Neural cell (in vitro differentiated cells): ENCODE results near the gene INSR. TPM values are rescaled to one million over a fixed set of nuclear protein-coding genes. Genes with fewer than 3 reads are reported as not detected.
"Not testable (repeated sequence)": the region's sequence is repeated elsewhere in the genome, so short reads cannot be mapped to it uniquely, and the experiment has no call there.

Source experiments
- H2AFZ ChIP-seq: fragments of 200-600, 300-800 bp; sonication (generic), shearing (Covaris generic); 2 replicates; pipeline ENCODE4 v1.6.0; 2014; ENCODE audit warnings: low read depth, mild to moderate bottlenecking, antibody characterized with exemption, low read length, moderate library complexity
- H3F3A ChIP-seq: fragments of 200-600 bp; shearing (Covaris generic); 2 replicates; pipeline ENCODE4 v1.6.1; 2016; ENCODE audit warnings: mild to moderate bottlenecking, moderate library complexity, mixed read lengths, antibody characterized with exemption, low read length; ENCODE audit not compliant: insufficient read depth, poor library complexity, severe bottlenecking
- H3K27ac ChIP-seq: fragments of 200-600, 300-800 bp; sonication (generic), shearing (Covaris generic); 2 replicates; pipeline ENCODE4 v1.5.1; 2014; ENCODE audit warnings: mild to moderate bottlenecking, low read length, moderate library complexity
- H3K27me3 ChIP-seq: fragments of 300-800, 200-600 bp; sonication (generic), shearing (Covaris generic); 2 replicates; pipeline ENCODE4 v1.6.0; 2014; ENCODE audit warnings: mild to moderate bottlenecking, low read depth, low read length, moderate library complexity; ENCODE audit not compliant: insufficient read depth
- H3K36me3 ChIP-seq: fragments of 300-800, 200-600 bp; sonication (generic), shearing (Covaris generic); 2 replicates; pipeline ENCODE4 v1.5.1; 2014; ENCODE audit warnings: mild to moderate bottlenecking, antibody characterized with exemption, low read length, moderate library complexity; ENCODE audit not compliant: insufficient read depth
- H3K4me2 ChIP-seq: fragments of 300-800, 200-600 bp; sonication (generic), shearing (Covaris generic); 2 replicates; pipeline ENCODE4 v1.6.0; 2014; ENCODE audit warnings: mild to moderate bottlenecking, low read length
- H3K4me3 ChIP-seq: fragments of 300-800, 200-600 bp; sonication (generic), shearing (Covaris generic); 2 replicates; pipeline ENCODE4 v1.5.1; 2014; ENCODE audit warnings: mild to moderate bottlenecking, low read length, moderate library complexity
- H3K79me2 ChIP-seq: fragments of 200-600 bp; shearing (Covaris generic); replicated peaks from 2 replicates; pipeline ENCODE4 v1.6.0; 2014; ENCODE audit warnings: mild to moderate bottlenecking, low read length, moderate library complexity; ENCODE audit not compliant: insufficient read depth
- H3K9ac ChIP-seq: fragments of 300-800, 200-600 bp; sonication (generic), shearing (Covaris generic); 2 replicates; pipeline ENCODE4 v1.6.1; 2016; ENCODE audit warnings: mild to moderate bottlenecking, low read length, mixed read lengths
- H3K9me2 ChIP-seq: fragments of 200-600 bp; shearing (Covaris generic); 2 replicates; pipeline ENCODE4 v1.6.1; 2016; ENCODE audit warnings: mild to moderate bottlenecking, low read length, mixed read lengths; ENCODE audit not compliant: insufficient read depth
- H3K9me3 ChIP-seq: fragments of 200-600, 300-800 bp; sonication (generic), shearing (Covaris generic); 2 replicates; pipeline ENCODE4 v1.6.1; 2016; ENCODE audit warnings: mild to moderate bottlenecking, mixed run types, low read length, moderate library complexity, mixed read lengths
- H4K20me1 ChIP-seq: fragments of 200-600 bp; shearing (Covaris generic); 2 replicates; pipeline ENCODE4 v1.6.1; 2016; ENCODE audit warnings: mild to moderate bottlenecking, mixed run types; ENCODE audit not compliant: insufficient read depth
- CTCF ChIP-seq: fragments of 450-650 bp; IDR thresholded peaks from 2 replicates; pipeline ENCODE4 v1.5.1; 2014; ENCODE audit warnings: antibody characterized with exemption, mild to moderate bottlenecking, moderate library complexity; ENCODE audit not compliant: poor library complexity, severe bottlenecking
- EP300 ChIP-seq: fragments of 450-650 bp; conservative IDR thresholded peaks from 2 replicates; pipeline ENCODE4 v1.6.1; 2014; ENCODE audit warnings: antibody characterized with exemption, mild to moderate bottlenecking, moderate library complexity; ENCODE audit not compliant: poor library complexity, severe bottlenecking
- EZH2 ChIP-seq: fragments of 200-600, 300-800 bp; shearing (Covaris generic), sonication (generic); IDR thresholded peaks from 2 replicates; pipeline ENCODE4 v1.6.1; 2014; ENCODE audit warnings: antibody characterized with exemption, low read length, borderline replicate concordance, mild to moderate bottlenecking; ENCODE audit not compliant: insufficient read depth, poor library complexity, severe bottlenecking
- MXI1 ChIP-seq: fragments of 450-650 bp; conservative IDR thresholded peaks from 2 replicates; pipeline ENCODE4 v1.6.1; 2014; ENCODE audit warnings: antibody characterized with exemption, mild to moderate bottlenecking; ENCODE audit not compliant: poor library complexity, severe bottlenecking
- POLR2AphosphoS5 ChIP-seq: IDR thresholded peaks from 2 replicates; pipeline ENCODE4 v1.6.1; 2012
- RAD21 ChIP-seq: fragments of 450-650 bp; conservative IDR thresholded peaks from 2 replicates; pipeline ENCODE4 v1.6.1; 2014; ENCODE audit warnings: antibody characterized with exemption, mild to moderate bottlenecking, moderate library complexity
- SMC3 ChIP-seq: fragments of 450-650 bp; conservative IDR thresholded peaks from 2 replicates; pipeline ENCODE4 v1.6.1; 2014; ENCODE audit warnings: antibody characterized with exemption, mild to moderate bottlenecking, moderate library complexity; ENCODE audit not compliant: poor library complexity
- TAF1 ChIP-seq: IDR thresholded peaks from 2 replicates; pipeline ENCODE4 v1.6.1; 2012; ENCODE audit warnings: low read depth
- polyA plus RNA-seq: library from polyadenylated mRNA; depleted of rRNA; stranded (reverse); fragments of >200 nt; gene quantifications from 2 replicates; pipeline ENCODE4 v1.2.3, GENCODE V29; 2014
- TF ChIP-seq, protein P1 (sequence below): IDR thresholded peaks from 2 replicates; pipeline ENCODE4 v1.6.1; 2012; ENCODE audit warnings: borderline replicate concordance

INSR gene
- polyA plus RNA-seq, 1 donor from 2014 or later = 16.0 TPM

DNA sequence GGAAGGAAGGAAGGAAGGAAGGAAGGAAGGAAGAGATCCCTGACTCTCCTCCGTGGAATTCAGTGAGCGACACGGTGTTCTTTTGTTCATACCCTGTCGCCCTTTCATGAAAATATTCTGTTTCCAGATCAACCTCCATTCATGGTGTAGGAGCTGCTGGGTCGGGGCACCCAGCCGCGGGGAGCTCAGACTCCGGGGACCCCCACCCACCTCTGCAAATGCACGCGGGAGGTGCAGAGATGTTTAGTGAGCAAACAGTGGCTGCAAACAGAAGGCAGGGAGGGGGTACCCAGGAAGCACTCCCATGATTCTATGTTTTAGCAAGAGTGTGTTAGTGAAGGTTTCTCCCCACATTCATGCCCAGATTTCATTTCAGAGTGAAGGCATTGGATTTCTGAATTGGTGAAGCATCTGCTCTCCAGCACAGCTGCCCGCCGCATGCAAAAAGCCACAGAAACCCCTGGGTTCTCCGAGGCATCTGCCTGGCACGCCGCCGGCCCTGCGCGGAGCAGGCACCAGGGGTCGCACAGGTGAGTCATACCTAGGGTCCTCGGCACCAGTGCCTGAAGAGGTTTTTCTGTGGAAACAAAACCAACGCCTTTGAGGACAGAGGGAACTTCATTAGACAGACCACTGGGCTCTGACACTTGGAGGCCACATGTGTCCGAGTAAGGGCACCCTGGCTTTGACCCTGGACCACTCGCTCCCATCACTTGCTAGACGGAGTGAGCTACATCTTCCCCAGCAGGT lies 144.1 kb downstream of the INSR start:
- Histone ChIP-seq H3K4me2 (no peak overlapping the region), H3K79me2 (no peaks in the 10 kb centered on the region), H3K9ac (no peak overlapping the region), H3K36me3 (peaks cover 4% of the 10 kb centered on the region), H2AFZ (no peak overlapping the region), H3F3A (no peaks in the 10 kb centered on the region), H3K4me3 (no peak overlapping the region), H3K27me3 (no peaks in the 10 kb centered on the region), H4K20me1 (no peaks in the 10 kb centered on the region), H3K9me3 (no peaks in the 10 kb centered on the region), H3K27ac (no peak overlapping the region), H3K9me2 (no peaks in the 10 kb centered on the region)
- TF ChIP-seq MXI1 (no peak), CTCF (no peak), SMC3 (no peak), EP300 (no peak), RAD21 (no peak), POLR2AphosphoS5 (no peak), TAF1 (no peak), EZH2 (no peak)
- TF ChIP-seq, protein P1, sequence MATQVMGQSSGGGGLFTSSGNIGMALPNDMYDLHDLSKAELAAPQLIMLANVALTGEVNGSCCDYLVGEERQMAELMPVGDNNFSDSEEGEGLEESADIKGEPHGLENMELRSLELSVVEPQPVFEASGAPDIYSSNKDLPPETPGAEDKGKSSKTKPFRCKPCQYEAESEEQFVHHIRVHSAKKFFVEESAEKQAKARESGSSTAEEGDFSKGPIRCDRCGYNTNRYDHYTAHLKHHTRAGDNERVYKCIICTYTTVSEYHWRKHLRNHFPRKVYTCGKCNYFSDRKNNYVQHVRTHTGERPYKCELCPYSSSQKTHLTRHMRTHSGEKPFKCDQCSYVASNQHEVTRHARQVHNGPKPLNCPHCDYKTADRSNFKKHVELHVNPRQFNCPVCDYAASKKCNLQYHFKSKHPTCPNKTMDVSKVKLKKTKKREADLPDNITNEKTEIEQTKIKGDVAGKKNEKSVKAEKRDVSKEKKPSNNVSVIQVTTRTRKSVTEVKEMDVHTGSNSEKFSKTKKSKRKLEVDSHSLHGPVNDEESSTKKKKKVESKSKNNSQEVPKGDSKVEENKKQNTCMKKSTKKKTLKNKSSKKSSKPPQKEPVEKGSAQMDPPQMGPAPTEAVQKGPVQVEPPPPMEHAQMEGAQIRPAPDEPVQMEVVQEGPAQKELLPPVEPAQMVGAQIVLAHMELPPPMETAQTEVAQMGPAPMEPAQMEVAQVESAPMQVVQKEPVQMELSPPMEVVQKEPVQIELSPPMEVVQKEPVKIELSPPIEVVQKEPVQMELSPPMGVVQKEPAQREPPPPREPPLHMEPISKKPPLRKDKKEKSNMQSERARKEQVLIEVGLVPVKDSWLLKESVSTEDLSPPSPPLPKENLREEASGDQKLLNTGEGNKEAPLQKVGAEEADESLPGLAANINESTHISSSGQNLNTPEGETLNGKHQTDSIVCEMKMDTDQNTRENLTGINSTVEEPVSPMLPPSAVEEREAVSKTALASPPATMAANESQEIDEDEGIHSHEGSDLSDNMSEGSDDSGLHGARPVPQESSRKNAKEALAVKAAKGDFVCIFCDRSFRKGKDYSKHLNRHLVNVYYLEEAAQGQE = no peak

DNA sequence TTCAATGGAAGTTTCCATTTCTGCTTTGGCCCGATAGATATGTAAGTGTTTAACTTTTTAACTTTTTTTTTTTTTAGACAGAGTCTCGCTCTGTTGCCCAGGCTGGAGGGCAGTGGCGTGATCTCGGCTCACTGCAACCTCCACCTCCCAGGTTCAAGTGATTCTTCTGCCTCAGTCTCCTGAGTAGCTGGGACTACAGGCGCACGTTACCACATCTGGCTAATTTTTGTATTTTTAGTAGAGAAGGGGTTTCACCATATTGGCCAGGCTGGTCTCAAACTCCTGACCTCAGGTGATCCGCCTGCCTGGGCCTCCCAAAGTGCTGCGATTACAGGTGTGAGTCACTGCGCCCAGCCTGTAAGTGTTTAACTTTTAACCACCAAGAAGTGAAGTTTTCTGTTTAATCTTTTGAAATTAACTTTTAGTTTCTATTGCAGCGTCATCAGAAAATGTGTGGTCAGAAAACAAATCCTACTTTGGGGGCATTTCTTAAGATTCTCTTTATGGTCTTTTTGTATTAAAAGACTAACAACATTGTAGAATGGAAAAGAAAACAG lies 147.0 kb downstream of the INSR start:
- H3K4me2 ChIP-seq, H3F3A ChIP-seq, H4K20me1 ChIP-seq, H3K4me3 ChIP-seq, H3K27me3 ChIP-seq, H3K9me3 ChIP-seq, H3K79me2 ChIP-seq, H3K36me3 ChIP-seq, H2AFZ ChIP-seq, H3K27ac ChIP-seq, H3K9me2 ChIP-seq, H3K9ac ChIP-seq: not testable (repeated sequence)

DNA sequence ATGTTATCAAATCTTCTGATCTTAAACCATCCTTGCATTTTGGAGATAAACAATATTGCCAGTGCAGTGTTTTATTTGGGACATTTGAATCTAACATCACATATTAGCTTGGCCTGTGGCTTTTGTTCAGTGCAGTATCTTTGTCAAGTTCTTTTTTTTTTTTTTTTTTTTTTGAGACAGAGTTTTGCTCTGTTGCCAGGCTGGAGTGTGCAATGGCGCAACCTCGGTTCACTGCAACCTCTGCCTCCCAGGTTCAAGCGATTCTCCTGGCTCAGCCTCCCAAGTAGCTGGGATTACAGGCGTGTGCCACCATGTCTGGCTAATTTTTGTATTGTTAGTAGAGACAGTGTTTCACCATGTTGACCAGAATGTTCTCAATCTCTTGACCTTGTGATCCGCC lies 148.1 kb downstream of the INSR start:
- not testable (repeated sequence) for H2AFZ ChIP-seq, H3K27me3 ChIP-seq, H3K4me2 ChIP-seq, H3K27ac ChIP-seq, H4K20me1 ChIP-seq, H3K79me2 ChIP-seq, H3K9me3 ChIP-seq, H3K9me2 ChIP-seq, H3K9ac ChIP-seq, H3F3A ChIP-seq, H3K4me3 ChIP-seq
- peaks cover 12% of the 10 kb centered on the region for H3K36me3 ChIP-seq
